RPMI8226 (cell line): ENCODE results near the gene OVOL1.

ENCODE experiments used
- DNase-seq: peaks from one replicate; pipeline ENCODE4 v3.0.0-alpha.2; 2015

The OVOL1 gene

DNA sequence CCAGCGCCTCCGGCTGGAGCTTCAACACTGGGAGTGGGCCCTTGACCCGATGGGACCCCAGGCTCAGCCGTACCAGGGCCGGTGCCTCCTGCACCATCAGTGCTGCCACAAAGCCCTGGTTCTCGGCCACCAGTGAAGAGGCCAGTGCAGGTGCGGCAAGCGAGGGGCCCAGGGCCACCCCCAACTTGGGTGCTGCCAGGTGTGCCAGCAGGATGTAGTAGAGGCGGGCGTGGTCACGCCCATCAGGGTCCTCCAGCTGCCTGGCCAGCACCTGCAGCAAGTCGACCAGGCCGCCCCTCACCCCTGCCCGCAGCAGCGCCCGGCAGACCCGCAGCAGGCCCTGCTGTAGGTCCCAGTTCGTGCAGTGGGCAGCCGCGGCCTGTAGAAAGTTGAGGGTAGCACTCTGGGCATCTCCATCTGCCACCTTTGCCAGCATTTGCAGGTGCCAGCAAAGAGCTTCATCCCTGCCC lies 8.4 kb upstream of the OVOL1 start:
- peak; percentile 1 for DNase-seq

DNA sequence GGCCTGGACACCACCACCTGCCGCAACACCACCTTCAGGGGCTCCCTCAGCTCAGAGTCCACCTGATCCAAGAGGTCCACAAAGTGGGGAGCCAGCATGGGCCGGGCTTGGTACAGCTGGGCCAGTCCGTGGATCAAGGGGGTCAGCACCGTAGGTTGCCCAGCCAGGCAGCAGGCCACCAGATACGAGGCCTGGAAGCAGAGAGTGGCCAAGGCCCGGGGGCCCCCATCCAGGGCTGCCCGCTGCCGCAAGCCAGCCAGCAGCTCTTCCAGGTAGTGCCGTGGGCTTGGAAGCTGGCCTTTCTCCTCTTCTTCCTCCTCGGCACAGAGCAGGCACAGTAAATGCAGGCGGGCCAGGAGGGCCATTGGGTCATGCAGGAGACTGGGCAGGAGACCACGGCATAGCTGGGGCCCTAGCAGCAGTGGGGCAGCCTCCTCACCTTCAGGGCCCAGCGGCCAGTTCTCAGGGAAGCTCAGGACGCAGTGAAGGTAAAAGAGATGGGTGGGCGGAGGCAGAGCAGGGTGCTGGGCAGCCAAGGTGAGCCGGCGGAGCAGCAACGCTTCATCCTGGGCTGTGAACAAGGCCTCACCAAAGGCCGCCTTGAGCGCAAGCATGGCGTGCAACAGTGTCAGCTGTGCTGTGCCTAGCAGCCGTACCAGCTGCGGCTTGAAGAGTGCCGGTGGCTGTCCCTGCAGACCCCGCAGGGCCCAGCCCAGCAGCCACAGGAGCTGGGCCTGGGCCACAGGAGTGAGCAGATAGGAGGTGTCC lies 7.8 kb upstream of the OVOL1 start:
- DNase-seq: peak; percentile 7

DNA sequence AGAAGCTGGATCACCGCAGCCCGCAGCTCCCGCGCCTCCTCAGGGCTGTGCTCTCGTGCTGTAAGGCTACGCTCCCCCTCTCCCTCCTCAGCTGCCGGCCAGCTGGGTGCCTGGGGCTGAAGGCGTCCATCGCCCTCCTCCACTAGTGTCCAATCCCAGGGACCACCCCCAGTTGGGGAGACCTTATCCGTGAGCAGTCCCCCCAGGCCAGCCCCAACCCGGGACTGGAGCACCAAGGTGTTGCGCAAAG lies 7.3 kb upstream of the OVOL1 start:
- no peak for DNase-seq

GRCh38 chr11:65779919-65780769 lies 6.7 kb upstream of the OVOL1 start:
- DNase-seq: peak; percentile 92

GRCh38 chr11:65780770-65781151 lies 6.1 kb upstream of the OVOL1 start, which contains the start of gene AP5B1:
TSS of gene AP5B1 (minus strand) at chr11:65780976. CDS start at chr11:65780591, 385 bp downstream.
- peak; percentile 89 for DNase-seq

DNA sequence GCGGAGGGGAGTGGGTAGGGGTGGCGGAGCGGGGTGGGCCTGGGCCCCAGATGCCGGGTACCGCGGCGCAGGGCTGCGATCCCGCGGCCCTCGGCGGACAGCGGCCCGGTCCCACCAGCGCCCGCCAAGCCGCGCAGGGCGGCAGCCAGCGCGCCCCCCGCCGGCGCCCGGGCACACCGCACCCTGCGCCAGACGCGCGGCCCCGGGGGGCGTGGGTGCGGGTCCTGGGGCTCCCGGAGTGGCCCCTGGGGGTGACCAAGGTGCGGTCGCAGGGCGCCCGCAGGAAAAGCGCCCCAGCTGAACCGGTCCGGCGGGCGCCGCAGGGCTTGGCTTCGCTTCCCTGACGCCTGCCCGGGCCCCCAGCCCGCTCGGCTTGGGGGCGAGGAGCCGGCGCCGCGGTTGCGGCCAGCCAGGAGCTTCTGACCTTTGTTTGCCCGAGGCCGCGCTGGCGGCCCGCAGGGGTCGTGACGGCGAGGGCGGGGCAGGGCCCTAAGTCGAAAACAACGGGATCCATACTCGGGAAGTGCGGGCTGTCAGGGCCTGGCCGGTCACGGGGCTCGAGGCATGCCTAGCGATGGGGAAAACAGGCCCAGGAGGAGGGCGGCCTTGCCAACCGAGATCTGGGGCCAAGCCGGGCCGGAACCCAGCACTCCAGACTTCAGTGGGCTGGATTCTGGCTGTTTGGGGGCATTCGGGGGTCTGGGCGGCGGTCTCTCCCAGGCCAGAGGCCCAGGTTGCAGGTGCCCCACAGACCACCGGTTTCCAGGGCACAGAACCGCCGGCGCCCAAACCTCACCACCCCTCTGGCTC lies 5.5 kb upstream of the OVOL1 start:
- DNase-seq: no peak

DNA sequence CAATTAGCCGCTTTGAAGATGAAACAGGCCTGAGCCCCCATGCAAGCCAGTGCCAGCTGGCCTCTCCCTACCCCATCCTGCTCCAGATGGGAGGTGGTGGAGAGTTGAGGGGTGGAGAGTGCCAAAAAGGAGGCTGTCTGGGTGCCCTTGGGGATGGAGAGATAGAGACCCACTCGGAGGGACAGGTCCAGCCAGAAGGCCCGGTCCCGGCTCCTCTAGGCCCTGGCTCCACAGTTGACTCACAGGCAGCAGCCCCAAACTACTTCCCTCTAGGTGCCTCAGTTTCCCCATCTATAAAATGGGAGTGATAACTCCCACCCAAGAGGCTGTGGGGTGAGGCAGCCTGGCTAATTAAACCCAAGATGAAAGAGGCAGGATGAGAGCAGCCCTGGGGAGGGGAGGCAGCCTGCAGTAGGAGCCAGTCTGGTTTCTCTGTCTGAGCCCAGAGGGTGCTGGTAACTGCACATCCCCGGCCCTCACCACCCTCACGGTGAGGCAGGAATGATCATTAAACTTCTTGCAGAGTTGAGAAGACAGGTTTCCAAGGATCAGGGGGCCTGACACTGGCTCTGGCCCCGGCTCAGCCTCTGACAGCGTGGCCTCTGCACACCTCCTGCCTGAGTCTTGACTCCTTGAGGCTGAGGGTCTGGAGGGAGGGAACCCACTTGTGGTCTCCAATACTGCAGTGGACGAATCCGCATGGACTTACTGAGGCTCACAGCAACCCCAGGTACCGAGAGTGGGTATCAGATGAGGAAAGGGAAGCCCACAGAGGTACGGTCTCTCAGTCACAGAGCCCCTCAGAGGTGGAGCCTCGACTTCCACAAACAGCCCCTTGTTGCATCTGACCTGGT lies 4.7 kb upstream of the OVOL1 start:
- DNase-seq: peak; percentile 10

DNA sequence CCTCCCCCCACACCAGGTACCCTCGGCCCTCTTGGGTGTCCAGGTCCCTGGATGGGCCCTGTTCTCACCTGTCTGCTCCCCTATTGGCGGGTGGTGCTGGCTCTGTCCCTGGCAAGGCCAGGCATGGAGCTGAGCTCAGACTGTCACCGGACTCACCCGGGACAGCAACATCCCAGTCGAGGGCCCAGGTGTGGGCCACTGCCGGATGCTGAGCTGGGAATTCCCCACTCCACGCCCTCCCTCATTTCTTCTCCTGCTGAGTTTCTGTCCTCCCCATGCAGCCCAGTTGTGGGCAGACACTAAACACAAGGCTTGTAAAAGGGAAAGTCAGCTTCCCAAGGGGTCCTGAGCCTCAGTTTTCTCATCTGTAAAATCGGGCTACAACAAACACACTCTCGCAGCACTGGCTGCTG lies 4.0 kb upstream of the OVOL1 start:
- DNase-seq: peak; percentile 41

- DNase-seq: no peak
These were observed 1.4 kb upstream of the OVOL1 start for GRCh38 chr11:65785319-65786007.

- DNase-seq: no peak
These were observed 666 bp upstream of the OVOL1 start for GRCh38 chr11:65786008-65786785.

GRCh38 chr11:65787649-65788622 lies 1.1 kb downstream of the OVOL1 start:
- DNase-seq: peak; percentile 36

DNA sequence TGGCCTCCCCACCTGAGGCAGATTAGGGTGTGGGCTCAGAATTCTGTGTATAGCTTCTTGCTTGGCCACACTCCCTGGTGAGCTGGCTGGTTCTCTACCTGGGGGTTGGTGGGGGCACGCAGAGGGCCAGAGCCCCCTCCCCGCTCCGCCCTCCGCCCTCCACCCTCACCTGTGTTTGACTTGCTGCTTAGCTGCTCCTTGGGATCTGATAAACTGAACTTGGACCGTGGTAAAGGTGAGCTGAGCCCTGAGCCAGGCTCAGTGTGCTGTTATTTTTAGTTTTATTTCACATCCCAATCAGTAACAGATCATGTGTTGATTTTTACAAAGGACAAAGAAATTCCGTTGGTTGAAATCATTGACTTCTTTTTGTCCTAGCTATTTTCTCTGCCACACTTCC lies 2.0 kb downstream of the OVOL1 start:
- no peak for DNase-seq

DNA sequence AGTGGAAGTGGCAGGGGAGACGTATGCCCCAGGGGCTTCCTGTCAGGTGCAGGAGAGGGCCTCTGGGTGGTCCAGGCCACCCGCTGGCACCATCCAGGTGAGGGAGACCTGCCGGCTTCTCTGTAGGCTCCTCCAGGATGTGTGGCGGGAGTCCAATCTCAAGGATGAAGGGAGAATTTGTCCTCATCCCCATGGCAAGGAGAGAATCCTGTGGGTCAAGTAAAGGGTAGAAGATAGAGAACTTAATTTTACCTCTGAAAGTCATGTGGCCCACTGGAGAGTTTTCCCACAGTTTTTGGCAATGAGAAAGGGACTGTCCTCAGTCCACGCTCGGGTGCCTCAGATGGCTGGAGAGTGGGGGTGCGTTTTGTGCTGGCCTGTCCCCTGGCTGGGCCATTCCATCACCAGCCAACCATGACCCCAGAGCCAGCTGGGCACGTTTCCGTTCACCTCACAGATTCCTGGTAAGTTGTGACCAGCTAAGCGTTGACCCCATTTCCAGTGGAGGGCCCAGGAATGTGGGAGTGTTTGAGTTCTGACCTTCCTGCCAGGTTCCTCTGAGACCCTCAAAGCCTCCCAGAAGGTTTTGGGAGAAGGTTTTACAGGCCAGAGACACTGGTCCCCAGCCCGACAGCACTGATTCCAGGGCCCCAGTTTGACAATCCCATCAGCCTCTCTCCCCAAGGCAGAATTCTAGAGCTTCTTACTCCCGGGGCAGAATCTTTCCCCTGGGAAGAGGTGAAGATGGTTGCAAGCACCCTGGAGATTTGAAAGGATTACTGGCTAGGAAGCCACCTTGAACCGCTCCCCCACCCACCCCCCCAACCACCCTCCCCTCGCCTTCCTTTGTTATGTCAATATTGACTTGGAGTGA lies 2.6 kb downstream of the OVOL1 start:
- DNase-seq: no peak

DNA sequence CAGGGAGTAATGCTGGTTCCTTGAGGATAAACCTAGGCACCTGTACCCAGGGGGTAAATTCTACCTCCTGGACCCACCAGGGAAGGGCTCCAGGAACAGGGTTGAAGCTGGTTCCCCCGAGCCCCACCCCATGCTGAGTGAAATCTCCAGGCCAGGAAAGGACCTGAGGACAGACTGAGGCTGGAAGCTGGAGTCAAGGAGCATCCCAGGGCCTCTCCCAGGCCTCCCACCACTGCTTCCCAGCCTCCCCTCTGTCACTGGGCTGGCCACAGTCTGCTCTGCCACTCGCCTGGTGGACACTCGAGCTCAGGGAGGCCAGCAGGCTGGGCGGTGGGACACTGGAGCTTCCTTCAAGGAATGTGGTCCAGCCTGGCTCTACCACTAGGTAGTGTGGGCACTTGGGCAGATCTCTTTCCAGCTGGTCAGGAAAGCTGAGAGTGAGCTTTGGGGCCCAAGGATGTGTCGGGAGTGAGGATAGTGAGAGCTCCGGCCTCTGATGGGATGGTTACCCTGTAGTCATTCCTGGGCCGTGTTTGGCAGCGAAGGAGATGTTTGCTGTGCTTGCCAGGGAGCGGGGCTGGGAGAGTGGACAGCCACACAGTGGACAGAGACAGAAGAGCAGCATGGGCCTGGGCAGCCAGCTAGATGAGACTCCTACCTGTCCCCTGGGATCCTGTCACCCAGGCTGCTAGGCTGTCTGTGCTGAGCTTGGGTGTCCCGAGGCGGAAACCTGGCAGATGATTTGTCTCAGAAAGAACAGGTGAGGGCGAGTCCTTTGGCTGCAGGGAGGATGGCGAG lies 3.4 kb downstream of the OVOL1 start:
- DNase-seq: no peak

GRCh38 chr11:65790902-65791650 lies 4.2 kb downstream of the OVOL1 start:
- DNase-seq: no peak

- DNase-seq: peak; percentile 92
These were observed 4.9 kb downstream of the OVOL1 start for GRCh38 chr11:65791719-65792213.

GRCh38 chr11:65792456-65792855 lies 5.6 kb downstream of the OVOL1 start:
- no peak for DNase-seq
